T1000 (cell line): ENCODE data around the gene HCN1.

ENCODE experiments used
- DNase-seq: peaks from one replicate; lab custom pipeline; 2025; ENCODE audit warnings: mixed read lengths; lab: John Stamatoyannopoulos, UW

Gene HCN1

GRCh38 chr5:45696206-45696836 is at the start of gene HCN1:
HCN1 (minus strand) TSS chr5:45696380.
- DNase-seq: peak; percentile 86

- no peak for DNase-seq
Measured at GRCh38 chr5:45741110-45741509, 44.9 kb upstream of the HCN1 start.

- no peak for DNase-seq
Measured at GRCh38 chr5:45737153-45737552, 41.0 kb upstream of the HCN1 start.

- DNase-seq: no peak
Measured at GRCh38 chr5:45725537-45725936, 29.4 kb upstream of the HCN1 start.

- DNase-seq: no peak
Measured at GRCh38 chr5:45697201-45697600, 1.0 kb upstream of the HCN1 start.

- DNase-seq: no peak
Measured at GRCh38 chr5:45695804-45696156, 400 bp downstream of the HCN1 start.

- DNase-seq: no peak
Measured at GRCh38 chr5:45694971-45695803, 993 bp downstream of the HCN1 start.

- DNase-seq: peak; percentile 4
Measured at GRCh38 chr5:45694255-45694814, 1.8 kb downstream of the HCN1 start.

- DNase-seq: no peak
Measured at GRCh38 chr5:45692481-45692880, 3.7 kb downstream of the HCN1 start.

- DNase-seq: no peak
Measured at GRCh38 chr5:45691656-45692055, 4.5 kb downstream of the HCN1 start.

- DNase-seq: no peak
Measured at GRCh38 chr5:45687701-45688100, 8.5 kb downstream of the HCN1 start.

GRCh38 chr5:45686620-45687019 is 9.6 kb downstream of the HCN1 start:
- DNase-seq: no peak

GRCh38 chr5:45684118-45684517 is 12.1 kb downstream of the HCN1 start:
- no peak for DNase-seq

GRCh38 chr5:45680950-45681349 is 15.2 kb downstream of the HCN1 start:
- no peak for DNase-seq

GRCh38 chr5:45677524-45677923 is 18.7 kb downstream of the HCN1 start:
- no peak for DNase-seq

GRCh38 chr5:45672271-45672670 is 23.9 kb downstream of the HCN1 start:
- no peak for DNase-seq

GRCh38 chr5:45648744-45649143 is 47.4 kb downstream of the HCN1 start:
- DNase-seq: no peak

- no peak for DNase-seq
Measured at GRCh38 chr5:45643056-45643455, 53.1 kb downstream of the HCN1 start.

GRCh38 chr5:45642370-45642769 is 53.8 kb downstream of the HCN1 start:
- DNase-seq: no peak

GRCh38 chr5:45639040-45639439 is 57.1 kb downstream of the HCN1 start:
- DNase-seq: no peak

GRCh38 chr5:45627076-45627656 is 69.0 kb downstream of the HCN1 start:
- DNase-seq: no peak

GRCh38 chr5:45623832-45624231 is 72.3 kb downstream of the HCN1 start:
- no peak for DNase-seq

GRCh38 chr5:45622365-45622764 is 73.8 kb downstream of the HCN1 start:
- no peak for DNase-seq
